ENCODE measurements around the gene ZNF70.

Gene ZNF70

DNA sequence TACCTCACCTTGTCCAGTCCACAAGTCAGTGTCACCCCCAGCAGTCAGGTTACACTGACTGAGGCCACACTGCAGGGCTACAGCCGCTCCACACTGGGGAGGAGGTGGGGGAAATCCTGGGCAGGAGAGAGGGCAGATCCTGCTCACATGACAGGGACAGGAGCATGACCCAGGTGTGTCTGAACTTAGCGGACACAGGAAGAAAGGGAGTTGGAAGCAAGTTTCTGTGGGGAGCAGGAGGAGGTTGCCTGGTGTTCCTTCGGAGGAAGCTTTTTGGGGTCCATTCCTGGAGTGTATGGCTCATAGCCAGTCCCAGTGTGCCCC lies 27.6 kb upstream of the ZNF70 start:
- no peak for DNase-seq

DNA sequence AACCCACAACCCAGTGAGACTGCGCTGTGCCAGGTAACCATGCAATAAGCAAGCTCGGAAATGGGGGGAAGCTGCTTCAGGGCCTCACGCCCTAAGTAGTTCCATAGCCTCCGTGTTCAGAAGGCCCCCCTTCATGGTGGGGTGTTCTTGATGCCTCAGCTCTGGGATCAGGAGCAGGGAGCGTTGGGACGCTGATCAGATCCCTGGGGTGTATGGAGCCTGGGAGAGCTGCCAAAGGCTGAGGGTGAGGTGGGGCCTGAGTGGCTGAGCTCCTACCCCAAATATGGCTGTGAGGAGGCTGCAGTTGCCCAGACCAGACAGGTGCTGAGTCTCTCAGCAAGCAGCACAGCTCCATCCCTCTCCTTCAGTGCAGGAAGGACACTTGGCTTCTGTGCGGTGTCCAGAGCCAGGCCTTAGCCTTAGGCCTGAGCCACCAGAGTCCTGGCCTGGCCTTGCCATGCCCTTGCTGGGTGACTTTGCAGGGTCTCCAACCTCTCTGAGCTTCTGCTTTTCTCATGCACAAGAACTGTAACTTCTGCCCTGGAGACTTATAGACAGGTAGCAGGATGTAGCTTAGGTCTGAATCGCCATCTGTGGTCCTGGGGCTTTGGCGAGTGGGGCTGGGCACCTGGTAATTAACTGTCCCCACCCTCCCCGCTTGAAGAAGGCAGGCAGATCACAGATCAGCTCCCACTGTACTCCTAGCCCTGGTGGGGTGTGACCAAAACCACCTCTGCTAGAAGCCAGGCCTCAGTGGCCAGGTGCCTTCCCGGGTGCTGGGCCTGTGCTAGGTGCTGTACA lies 27.1 kb upstream of the ZNF70 start:
- DNase-seq, result no peak

DNA sequence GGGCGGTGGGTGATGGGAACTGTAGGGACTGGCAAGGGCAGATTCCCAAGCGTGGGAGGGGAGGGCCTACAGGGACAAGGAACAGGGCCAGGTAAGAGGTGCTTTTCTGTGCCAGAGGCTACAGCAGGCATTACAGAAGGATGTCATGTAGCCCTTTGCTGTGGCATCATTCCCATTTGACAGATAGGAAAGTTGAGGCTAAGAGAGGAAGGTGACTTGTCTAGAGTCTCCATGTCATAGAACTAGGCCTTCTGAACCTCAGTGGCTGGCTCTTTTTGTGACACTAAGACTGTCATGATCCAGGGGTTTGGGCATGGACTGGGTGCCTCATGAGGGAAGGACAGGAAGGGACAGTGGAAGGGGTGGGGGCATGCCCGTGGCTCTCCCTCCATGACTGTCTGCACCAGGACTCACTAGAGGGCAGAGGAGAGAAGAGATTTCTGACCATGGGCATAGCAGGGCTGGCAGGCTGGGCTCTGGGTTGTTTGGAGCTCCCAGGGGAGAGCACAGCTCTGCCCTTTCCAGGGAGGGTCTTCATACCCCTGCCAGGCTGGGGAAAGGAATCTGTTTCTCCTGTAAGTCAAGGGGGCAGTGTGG lies 25.0 kb upstream of the ZNF70 start:
- DNase-seq, result no peak

DNA sequence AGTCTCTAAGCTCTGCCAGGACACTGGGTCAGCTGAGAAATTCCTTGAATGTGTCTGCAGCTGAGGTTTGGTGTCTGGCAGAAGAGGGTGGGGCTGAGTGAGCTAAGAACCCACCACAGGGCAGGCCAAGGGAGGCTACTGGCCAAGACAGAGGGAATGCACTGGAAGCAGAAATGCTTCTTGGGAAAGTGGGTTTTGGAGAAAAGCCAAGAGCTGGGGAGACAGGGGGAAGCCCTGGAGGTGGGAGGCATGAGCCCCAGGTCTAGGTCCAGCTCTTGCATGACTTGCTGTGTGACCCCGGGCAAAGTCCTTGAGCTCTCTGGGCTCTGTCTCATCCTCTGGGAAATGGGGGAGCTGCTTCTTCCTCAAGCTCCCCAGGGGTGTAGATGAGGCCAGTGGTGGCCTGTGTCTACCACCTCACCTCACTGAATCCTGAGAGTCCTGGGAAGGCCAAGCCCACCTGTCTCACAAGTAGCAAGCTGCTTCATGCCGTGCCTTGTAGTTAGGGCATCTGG lies 24.1 kb upstream of the ZNF70 start:
- no peak for DNase-seq

DNA sequence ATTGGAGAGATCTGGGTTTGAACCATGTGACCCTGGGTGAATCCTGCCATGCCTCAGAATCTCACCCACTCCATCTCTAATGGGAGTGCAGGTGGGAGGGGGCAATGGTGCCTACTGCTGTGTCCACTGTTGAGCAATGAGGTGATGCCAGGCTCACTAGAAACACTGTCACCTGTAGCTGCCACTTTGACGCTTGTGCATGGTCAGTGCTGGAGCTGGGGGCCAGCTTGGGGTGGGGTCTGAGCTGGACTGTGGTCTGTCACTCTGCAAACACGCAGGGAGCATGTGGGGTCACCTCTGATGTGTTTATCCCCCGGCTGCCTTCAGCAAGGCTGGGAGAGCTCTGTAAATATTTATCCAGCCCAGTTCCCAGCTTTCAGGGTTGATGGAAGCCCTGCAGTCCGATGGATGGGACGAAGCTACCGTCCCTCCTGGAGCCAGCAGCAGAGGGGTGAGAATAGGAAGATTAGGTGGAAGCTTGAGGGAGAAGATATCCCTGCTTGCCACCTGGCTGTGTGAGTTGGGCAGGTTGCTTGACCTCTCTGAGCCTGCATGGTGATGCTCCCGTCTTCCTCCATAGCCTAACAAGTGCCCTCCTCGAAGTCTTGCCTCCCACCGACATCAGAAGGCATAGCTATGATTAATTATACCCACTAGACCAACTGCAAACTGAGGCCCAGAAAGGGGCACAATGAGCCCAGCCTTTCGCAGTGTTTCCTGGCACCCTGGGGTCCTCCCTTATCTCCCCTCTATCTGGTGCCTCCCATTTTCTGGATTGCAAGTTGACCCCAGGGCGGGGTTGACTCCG lies 23.4 kb upstream of the ZNF70 start:
- DNase-seq, result no peak

DNA sequence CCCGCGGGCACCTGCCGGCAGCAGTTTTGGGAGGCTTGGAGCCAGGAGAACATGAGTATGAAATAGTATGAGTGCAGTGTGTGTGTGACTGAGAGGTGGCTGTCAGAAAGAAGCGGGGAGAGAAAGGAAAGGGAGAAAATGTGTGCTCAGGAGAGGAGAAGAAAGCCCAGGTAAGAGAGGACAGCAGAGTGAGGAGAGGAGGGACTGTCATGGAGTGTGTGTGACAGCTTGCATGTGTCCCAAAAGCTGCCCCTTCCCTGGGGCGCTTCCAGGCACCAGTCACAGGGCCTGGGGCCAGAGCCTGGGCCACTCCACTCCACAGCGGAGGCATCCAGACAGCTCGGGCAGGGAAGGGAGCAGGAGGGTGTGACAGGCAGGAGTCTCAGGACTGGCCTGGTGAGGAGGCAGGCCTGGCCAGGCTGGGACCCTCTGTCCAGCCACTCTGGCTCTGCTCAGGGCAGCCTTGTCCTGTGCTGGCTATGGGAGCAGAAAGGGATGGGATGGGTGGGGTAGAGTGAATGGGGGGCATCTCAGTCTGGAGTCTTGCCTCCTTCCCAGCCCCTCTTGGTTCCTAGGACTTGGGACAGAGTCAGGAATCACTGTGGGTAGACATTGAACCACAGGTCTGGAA lies 22.7 kb upstream of the ZNF70 start:
- DNase-seq, result no peak

DNA sequence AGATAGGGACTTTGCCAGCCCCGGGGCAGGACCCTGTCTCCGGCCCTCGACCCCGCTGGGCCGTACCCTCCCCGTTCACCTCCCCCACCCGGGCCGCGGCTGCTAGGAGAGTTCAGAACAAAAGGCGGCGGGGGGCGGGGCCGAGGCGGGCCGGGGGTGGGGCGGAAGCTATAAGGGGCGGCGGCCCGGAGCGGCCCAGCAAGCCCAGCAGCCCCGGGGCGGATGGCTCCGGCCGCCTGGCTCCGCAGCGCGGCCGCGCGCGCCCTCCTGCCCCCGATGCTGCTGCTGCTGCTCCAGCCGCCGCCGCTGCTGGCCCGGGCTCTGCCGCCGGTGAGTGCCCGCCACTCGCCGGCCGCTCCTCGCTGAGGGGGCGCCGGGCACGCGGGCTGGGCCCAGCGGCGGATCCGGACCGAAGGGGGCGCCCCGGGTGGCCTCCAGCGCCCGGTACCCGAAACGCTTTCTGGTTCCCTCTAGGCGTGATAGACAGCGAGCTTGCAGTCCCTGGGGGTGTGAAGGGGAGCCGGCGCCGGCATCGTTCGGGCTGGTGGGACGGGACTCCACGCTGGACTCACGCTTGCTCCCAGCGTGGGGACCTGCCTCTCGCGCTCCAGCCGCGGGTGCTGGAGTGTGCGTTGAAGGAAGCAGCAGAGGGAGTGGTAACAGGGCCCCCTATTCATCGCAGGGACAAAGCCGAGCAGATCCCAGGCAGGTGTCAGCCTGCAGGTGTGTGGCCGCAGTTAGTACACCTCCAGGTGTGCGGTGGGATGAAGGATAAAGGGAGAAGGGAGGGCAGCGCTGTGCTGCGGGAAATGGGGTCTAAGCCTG lies 21.9 kb upstream of the ZNF70 start, which contains the start of gene MMP11:
TSS of gene MMP11 (plus strand) at position 201 of the 825 bp plus-strand sequence. CDS start at position 223, 22 bp downstream.
- no peak for DNase-seq

DNA sequence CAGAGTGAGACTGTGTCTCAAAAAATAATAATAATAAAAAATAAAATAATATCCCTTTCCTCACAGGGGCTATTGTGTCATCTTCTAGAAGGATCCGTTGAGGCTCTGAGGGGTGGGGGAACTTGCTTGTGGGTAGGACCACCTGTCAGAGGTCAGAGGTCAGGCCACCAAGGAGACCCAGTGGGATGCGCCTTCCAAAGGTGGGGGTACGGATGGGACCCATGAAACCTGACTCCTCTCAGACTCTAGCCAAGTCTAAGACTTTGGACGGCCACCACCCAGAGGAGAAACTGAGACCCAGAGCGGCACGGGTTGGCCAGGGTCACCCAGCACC lies 21.4 kb upstream of the ZNF70 start:
- no peak for DNase-seq

DNA sequence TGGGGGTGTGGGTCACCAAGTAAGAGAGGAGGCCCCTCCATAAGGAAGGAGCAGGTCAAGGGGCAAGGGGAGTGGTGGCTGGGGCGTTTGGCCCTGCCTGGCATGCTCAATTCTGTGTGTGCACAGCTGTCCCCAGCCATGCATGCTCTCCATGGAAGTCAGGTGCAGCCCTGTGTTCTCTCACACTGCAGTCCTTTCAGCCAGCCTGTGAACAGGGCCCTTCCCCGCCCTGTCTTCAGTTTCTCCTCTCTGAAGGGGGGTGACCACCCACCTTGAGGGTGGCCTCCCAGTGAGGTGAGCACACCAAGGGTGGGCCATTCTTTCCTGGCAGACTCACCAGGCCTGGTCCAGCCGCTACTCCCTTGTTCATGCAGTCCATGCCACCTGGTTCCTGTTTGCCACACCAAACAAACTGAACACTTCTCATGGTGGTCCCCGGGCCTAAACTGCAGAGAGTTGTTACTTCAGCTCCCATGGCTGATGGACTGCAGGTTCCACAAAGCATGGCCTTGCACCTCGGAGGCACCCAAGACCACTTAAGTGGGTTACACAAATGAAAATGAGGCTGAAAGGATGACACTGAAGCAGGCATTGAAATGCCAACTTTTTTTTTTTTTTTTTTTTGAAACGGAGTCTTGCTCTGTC lies 18.5 kb upstream of the ZNF70 start:
- no peak for DNase-seq

DNA sequence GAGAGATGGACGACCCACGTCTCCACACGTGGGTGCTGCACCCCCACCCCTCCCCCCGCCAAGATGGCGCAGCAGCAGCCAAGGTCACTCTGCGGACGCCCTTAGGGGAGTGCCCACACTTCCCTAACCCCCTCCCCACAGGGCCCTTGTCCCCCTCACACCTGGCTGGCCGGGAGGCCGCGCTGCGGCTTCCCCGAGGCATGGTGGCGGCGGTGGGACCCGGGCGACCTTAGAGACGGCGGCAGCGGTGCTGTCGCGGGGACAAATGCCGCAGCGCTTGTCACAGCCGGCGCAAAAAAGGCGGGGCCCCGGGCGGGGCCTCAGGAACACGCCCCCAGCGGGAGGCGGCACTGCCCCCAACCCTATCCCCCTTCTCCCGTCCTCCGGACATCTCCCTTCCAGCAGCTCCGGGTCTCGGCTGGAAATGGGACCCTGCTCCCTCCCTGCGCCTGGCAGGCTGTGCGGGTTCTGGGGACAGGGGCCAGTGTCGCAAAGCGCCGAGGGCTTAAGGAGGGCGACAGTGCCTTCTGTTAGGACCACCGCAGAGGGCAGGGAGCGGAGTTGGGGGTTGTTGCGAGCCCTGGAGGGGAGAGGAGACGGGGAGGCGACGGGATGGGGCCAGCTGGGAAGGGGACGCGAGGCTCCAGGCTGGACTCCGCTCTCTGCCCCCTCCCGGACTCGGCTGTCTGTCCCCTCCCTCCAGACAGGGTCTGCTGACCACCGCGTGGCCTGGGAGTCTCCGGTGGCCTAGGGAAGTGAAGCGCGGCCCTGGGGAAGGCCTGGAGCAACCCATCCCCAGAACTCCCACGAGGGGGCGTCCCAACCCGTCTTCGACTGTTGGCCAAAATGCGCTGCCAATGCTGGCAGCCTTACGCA lies 17.0 kb upstream of the ZNF70 start, which contains the start of gene CHCHD10:
TSS of gene CHCHD10 (minus strand) at position 300 of the 876 bp plus-strand sequence. CDS start at position 202, 98 bp downstream.
- DNase-seq, result no peak

DNA sequence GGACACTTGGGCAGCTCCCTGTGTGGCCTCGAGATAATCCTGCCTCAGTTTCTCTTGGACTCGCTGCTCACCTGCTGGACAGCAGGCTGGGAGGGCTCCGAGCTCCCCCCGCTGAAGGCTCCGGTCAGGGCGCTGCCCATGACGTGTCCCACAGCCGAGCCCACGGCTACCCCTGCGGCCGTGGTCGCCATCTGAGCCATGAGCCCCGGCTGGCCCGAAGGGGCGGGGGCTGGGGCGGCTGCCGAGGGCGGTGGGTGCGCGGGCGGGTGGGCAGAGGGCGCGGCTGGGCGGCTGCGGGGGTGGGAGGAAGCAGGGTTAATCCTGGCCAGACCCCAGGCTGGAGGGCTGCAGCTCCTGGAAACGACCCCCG lies 16.4 kb upstream of the ZNF70 start:
- DNase-seq, result no peak

DNA sequence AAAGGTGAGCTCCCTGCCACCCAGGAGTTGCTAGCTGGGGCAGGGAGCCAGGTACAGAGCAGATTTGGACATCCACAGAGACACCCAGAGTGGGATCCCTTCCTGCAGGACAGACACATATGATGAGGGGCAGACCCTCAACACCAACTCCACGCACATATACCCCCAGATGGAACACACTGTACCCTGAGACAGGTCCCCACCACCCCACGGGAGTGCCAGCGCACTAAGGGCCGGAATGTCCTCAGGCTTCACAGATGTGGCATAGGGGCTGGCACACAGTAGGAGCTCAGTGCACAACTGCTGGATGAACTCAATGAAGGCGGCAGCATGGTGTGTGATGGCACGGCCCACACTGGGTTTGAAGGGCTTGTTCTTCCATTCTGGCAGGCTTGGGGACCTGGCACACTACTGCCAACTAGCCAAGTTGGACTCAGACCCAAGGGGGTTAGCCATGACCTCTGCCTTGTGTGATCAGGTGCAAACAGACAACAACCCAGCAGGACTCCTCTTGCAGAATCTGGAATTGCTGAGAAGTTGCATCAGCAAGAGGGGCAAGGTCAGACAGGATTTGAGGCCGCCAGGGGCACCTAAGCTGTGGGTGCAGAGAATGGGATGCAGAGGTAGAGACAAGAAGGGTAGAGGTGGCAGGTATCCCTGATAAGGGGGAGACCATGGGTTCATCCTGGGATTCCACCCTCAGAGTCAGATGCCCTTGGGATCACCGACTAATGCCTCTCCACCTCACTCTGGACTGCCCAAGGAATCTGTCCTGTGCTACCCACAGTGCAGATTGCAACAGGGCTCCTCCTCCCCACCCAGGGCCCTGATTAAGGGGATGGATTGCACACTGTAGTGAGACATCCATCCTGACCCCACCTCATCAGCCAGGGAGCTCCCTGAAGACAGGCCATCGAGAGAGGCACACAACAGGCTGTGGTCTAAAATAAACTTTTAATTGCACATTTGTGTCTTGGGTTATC lies 14.3 kb upstream of the ZNF70 start:
- no peak for DNase-seq

DNA sequence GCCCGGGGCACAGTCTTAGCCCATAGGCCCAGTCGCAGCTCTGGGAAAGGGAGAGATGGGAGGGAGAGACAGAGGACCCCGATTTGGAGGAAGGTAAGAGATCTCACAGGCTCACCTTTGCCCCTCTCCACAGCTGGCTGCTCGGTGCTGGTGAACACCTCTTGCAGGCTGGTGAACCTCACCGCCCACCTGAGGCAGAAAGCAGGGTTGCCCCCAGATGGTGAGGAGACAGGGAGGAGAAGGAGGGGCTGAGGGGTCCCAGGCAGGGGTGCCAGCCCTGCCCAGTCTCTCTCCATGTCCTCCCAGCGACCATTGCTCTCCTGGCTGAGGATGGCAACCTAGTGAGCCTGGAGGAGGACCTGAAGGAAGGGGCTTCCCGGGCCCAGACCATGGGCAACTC lies 13.0 kb upstream of the ZNF70 start:
- no peak for DNase-seq

DNA sequence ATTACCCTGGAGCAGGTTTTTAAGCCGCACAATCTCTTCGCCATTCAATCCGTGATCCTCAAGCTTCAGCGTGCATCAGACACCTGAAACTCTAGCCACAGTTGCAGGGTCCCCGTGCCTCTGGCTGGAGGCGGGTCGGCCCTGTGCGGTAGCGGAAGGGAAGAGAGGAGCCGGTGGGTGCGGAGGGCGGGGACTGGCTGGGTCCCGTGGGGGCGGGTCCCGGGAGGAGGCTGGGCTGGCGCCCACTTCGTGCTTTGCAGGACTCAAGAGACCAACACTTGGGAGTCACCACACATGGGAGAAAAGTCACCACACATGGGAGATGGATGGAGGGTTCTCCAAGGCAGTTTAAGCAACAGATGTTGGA lies 12.7 kb upstream of the ZNF70 start:
- no peak for DNase-seq

DNA sequence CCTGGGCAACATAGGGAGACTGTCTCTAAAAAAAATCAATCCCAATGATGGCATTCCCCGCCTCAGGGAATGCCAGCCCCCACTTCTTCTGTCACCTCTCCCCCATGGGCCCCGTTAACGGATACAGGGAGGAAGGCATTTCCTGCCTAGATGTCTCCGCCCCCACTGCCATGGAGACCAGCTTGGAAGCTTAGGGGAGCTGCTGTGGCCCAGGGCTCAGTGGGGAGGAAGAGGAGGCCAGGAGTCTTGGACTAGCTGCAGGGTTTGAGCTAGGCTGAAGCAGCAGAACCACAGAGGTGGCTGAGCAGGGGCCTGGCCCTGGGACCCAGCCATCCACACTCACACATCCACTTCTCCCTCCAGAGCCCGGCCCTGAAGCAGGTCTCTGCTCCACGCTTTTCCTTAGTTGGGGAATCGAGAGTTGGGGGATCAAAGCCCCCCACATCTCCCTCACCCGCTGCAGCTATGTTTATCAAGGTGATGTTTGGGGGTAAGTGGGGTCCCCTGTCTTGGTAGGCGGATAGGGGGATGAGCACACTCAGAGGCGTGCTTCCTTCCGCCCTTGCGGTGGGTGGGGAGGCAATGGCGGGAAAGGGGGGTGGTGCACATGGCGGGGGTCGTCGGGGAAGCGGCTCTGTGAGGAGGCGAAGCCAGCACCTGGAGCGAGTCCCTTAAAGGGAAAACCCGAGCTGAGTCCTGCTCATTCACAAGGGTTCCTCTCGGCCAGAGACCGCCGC lies 12.1 kb upstream of the ZNF70 start, which contains the start of gene C22orf15:
TSS of gene C22orf15 (plus strand) at position 149 of the 737 bp plus-strand sequence. CDS start at position 466, 317 bp downstream.
- no peak for DNase-seq

DNA sequence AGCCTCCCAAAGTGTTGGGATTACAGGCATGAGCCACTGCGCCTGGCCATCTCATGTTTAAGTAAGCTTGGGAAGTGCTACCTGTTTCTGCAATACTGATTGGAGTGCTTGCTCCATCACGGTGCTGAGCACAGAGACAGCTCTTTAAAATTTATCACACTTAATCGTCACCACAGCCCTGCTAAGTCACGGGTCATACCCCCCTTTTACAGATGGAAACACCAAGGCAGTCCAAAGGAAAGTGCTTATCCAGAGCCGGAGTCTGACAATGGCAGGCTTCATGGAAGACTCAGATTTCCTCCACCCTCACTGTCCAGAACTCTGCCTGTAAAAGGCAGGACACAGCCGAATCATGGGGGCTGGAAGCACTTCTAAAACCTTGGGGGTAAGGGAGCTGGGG lies 9.1 kb upstream of the ZNF70 start:
- no peak for DNase-seq

DNA sequence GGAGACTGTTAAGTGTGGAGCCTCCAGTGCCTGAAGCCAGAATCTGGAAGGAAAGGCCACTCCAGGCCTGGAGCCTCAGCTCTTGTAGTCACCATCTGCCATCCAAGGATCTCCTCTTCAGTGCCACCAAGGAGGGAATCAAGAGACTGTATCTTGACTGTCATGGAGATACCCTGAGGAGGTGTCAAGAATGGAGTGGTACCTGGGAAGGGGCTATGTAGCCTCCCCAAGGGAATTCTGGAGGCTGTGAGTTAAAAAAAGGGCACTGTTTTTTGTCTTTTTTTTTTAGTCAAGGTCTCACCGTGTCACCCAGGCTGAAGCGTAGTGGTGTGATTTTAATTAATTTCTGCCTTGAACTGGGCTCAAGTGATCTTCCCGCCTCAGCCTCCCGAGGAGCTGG lies 8.7 kb upstream of the ZNF70 start:
- no peak for DNase-seq

DNA sequence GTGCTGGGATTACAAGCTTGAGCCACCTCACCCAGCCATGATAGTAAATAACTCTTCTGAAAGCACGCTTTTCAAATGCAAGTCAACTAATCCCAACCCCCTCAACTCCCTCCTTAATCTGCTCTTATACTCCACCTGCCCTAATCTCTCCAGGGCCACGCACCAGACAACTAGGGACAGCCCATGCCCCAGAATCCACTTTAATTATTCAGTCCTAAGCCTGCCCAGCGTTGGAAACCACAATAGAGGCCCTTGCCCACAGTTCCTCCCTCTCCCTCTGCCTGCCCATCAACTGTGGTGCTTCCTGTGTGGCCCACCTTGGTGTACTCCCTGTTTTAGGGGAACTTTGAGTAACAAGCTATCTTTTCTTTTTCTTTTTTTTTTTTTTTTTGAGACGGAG lies 6.0 kb upstream of the ZNF70 start:
- DNase-seq, result no peak

DNA sequence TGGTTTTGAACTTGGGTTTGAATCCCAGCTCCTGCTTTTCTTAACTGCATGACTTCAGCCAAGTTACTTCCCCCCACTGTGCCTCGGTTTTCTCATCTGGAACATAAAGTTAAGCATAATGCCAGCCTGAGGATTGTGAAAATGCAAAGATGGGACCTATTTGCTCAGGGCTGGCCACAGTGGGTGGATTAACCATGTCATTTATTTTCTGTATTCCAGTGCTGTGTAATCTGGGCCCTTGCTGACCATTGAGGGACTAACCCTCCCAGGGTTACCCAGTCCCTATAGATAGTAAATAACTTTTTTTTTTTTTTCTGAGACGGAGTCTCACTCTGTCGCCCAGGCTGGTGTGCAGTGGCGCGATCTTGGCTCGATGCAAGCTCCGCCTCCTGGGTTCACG lies 4.8 kb upstream of the ZNF70 start:
- no peak for DNase-seq
